Kidney (tissue), 14 donors: ENCODE measurements around the gene TUSC1. TPM values are rescaled to one million over a fixed set of nuclear protein-coding genes. Genes with fewer than 3 reads are reported as not detected.
"Not testable (repeated sequence)": the region's sequence is repeated elsewhere in the genome, so short reads cannot be mapped to it uniquely, and the experiment has no call there.

Experiments
- DNase-seq, 5 donors: peaks; one replicate each; pipeline ENCODE4 v3.0.0-alpha.2; 2013 to 2020
- FAIRE-seq: peaks from 2 replicates; lab custom pipeline; 2012; peaks lifted over from hg19 to GRCh38; lab: Jason Lieb, UNC
- H3K27ac ChIP-seq, 2 donors: one replicate each; pipeline ENCODE4 v1.7.0; 2013; ENCODE audit warnings: low read depth in 2 of 2, low read length in 2 of 2, inconsistent platforms in 1 of 2
- H3K27me3 ChIP-seq: one replicate; pipeline ENCODE4 v1.7.1; 2013; ENCODE audit warnings: low read length, inconsistent platforms; ENCODE audit not compliant: control insufficient read depth, insufficient read depth
- H3K36me3 ChIP-seq, 3 donors: one replicate each; pipeline versions ENCODE4 v1.7.0 to v1.7.1; 2013; ENCODE audit warnings: low read length in 3 of 3, control low read depth in 1 of 3, inconsistent platforms in 1 of 3; ENCODE audit not compliant: insufficient read depth in 3 of 3, control insufficient read depth in 2 of 3
- H3K4me1 ChIP-seq, 3 donors: one replicate each; pipeline versions ENCODE4 v1.7.0 to v1.7.1; 2013; ENCODE audit warnings: low read length in 3 of 3, inconsistent platforms in 1 of 3, low read depth in 1 of 3; ENCODE audit not compliant: control insufficient read depth in 2 of 3, insufficient read depth in 2 of 3
- H3K4me3 ChIP-seq, 3 donors: one replicate each; pipeline versions ENCODE4 v1.7.0 to v1.8.1; 2013; ENCODE audit warnings: low read length in 3 of 3, control low read depth in 1 of 3, inconsistent platforms in 1 of 3
- H3K9ac ChIP-seq, 3 donors: one replicate each; pipeline versions ENCODE4 v1.7.0 to v1.7.1; 2013; ENCODE audit warnings: low read length in 3 of 3, control low read depth in 1 of 3, inconsistent platforms in 1 of 3
- H3K9me3 ChIP-seq, 3 donors: one replicate each; pipeline versions ENCODE4 v1.7.0 to v1.7.1; 2013; ENCODE audit warnings: low read length in 3 of 3, control low read depth in 1 of 3, inconsistent platforms in 1 of 3; ENCODE audit not compliant: control insufficient read depth in 2 of 3, insufficient read depth in 1 of 3
- intact Hi-C: fragments of 100-400 bp; cut with DNase I; formaldehyde crosslinking; loops from one replicate; pipeline ENCODE4 v1.11.1; 2022
- polyA plus RNA-seq: library from polyadenylated mRNA; stranded (reverse); fragments of 350-450 nt; fragmentation: Illumina TruSeq; extraction: RNeasy Lipid Tissue Mini Kit (QIAGEN cat#74804); gene quantifications from one replicate; pipeline ENCODE4 v1.2.3, GENCODE V29; 2014; ENCODE audit warnings: low read depth, low replicate concordance; ENCODE audit not compliant: insufficient read depth
- total RNA-seq: library from RNA; stranded (reverse); fragmentation: NEBNext Ultra II Directional; extraction: Animal tissue kit (Norgen Biotek cat#: 25700); gene quantifications from one replicate; pipeline ENCODE4 v1.2.1, GENCODE V29; 2021
- TF ChIP-seq, protein P1 (sequence below): IDR thresholded peaks from 3 replicates; pipeline ENCODE4 v1.5.1; 2012; ENCODE audit warnings: mild to moderate bottlenecking, moderate library complexity, borderline replicate concordance; ENCODE audit not compliant: insufficient read depth; ENCODE audit errors: extremely low read depth
- donor health status: control.
- donor health status: control.
- donor health status: control.
- donor health status: control.
- donor health status: control.
- donor health status: DM: yes; HTN: yes; CAD: no.
- donor health status: Normal renal cell carcinoma (clear cell type).

Gene TUSC1
- total and polyA plus RNA-seq, 2 donors from 2014 or later = 16.7 to 17.6 TPM

DNA sequence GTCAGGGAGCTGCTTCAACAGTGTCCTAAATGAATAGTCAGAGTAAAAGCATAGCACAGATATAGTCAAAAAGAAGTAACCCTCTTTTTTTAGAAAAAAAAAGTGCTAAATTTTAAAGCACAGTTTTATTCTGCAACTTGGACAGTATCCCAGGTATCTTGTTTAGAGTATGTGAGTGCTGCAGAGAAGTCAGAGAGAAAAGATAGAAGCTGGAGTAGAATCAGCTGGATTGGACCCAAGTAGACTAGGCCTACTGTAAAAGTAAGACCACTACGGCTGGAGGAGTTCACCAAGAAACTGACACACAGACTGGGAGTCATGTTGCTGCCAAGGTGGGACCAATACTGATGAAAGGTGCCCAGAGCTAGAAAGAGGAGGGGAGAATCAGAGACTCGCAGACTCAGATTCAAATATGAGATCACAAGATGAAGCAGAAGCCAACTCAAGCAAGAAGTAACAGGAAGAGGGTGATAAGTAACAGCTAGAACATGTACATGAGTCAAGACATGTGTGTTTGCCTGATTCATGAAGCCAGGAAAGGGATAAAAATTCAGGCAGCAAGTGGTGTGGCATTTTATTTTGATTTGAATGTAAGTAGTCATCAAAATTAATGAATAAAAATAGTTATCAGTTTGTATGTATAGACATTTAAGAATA, 25.6 kb upstream of the TUSC1 start:
- Histone ChIP-seq H3K36me3 (no peaks in the 10 kb centered on the region), H3K4me1 (peaks cover 0 to 1% (median 0%) of the 10 kb centered on the region in 3 donors), H3K9me3 (no peaks in the 10 kb centered on the region), H3K9ac (no peak overlapping the region), H3K27ac (no peak overlapping the region), H3K27me3 (no peaks in the 10 kb centered on the region), H3K4me3 (no peak overlapping the region)
- intact Hi-C loops = no loop called here
- DNase-seq (no peak), FAIRE-seq (no peak)
- TF ChIP-seq, protein P1, sequence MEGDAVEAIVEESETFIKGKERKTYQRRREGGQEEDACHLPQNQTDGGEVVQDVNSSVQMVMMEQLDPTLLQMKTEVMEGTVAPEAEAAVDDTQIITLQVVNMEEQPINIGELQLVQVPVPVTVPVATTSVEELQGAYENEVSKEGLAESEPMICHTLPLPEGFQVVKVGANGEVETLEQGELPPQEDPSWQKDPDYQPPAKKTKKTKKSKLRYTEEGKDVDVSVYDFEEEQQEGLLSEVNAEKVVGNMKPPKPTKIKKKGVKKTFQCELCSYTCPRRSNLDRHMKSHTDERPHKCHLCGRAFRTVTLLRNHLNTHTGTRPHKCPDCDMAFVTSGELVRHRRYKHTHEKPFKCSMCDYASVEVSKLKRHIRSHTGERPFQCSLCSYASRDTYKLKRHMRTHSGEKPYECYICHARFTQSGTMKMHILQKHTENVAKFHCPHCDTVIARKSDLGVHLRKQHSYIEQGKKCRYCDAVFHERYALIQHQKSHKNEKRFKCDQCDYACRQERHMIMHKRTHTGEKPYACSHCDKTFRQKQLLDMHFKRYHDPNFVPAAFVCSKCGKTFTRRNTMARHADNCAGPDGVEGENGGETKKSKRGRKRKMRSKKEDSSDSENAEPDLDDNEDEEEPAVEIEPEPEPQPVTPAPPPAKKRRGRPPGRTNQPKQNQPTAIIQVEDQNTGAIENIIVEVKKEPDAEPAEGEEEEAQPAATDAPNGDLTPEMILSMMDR = no peak

DNA sequence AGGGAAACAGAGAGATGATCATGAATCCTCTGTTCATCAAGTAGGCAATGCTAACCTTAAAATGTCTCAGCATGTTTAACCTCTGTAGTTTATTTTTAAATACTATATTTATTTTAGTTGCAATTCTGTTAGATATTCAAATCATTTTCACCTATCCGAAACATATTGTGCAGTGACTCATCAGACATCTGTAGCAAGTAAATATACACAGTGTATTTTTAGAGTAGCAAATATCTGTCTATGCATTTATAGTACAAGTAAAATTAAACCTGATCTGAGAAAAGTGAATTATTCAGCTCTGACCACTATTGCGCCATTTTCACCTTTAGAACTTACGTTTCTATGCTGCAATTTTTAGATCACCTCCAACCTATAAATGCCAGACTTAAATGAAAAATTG, 24.3 kb upstream of the TUSC1 start:
- TF ChIP-seq, protein P1 = no peak
- no peak for DNase-seq
- Histone ChIP-seq H3K36me3 (no peaks in the 10 kb centered on the region), H3K9ac (no peak overlapping the region), H3K9me3 (no peaks in the 10 kb centered on the region), H3K27ac (no peak overlapping the region), H3K4me3 (no peak overlapping the region), H3K4me1 (peaks cover 0 to 4% (median 0%) of the 10 kb centered on the region in 3 donors), H3K27me3 (no peaks in the 10 kb centered on the region)
- FAIRE-seq = no peak
- intact Hi-C loops = no loop called here

DNA sequence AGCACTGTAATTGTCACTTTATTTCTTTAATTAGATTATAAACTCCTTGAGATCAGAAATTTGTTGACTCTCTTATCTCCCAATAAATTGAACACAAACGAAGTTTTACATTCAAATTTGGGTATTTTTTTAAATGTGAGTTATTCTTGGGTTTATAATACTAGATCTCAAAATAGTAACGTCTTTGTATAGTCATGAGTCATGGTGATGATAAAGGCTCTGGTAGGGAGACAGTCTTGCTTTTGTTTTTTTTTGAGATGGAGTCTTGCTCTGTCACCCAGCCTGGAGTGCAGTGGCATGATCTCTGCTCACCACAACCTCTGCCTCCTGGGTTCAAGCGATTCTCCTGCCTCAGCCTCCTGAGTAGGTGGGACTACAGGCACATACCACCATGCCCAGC, 22.7 kb upstream of the TUSC1 start:
- FAIRE-seq, H3K4me3 ChIP-seq, DNase-seq, intact Hi-C loops, H3K9ac ChIP-seq, H3K9me3 ChIP-seq, H3K27me3 ChIP-seq, H3K36me3 ChIP-seq, H3K27ac ChIP-seq, H3K4me1 ChIP-seq: not testable (repeated sequence)

- intact Hi-C loops = no loop called here
- TF ChIP-seq, protein P1 = no peak
- DNase-seq = no peak
- Histone ChIP-seq H3K4me1 (peaks cover 0 to 8% (median 0%) of the 10 kb centered on the region in 3 donors), H3K9me3 (no peaks in the 10 kb centered on the region), H3K4me3 (no peak overlapping the region), H3K27me3 (no peaks in the 10 kb centered on the region), H3K9ac (no peak overlapping the region), H3K36me3 (no peaks in the 10 kb centered on the region), H3K27ac (no peak overlapping the region)
- no peak for FAIRE-seq
Measured at GRCh38 chr9:25700430-25700829, 22.2 kb upstream of the TUSC1 start.
